ENCODE measurements around the gene ECD.

DNA sequence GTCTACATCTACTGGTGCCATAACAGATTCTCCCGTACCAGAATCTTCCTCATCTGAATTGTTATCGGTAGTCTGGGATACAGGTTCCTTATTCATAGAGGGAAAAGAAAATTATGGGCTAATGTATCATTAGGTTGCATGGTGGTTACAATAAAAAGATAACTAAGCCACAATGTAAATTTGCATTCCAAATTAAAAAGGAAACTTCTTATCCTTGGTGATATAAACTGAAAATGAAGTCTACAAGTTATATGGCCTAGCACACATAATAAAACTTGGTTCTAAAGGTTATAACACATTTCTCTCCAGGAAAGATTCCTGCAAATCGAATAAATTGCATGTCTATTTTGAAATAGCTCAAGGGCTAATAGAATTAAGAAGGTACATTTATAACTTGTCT, 33.1 kb downstream of the ECD start:
- TF ChIP-seq POLR2AphosphoS5 (IDR thresholded peaks at IDR 0.05; ENCODE audit: low read depth, low read length) (no peak), POLR2A (IDR thresholded peaks at IDR 0.05; ENCODE audit: low read depth, low read length) (no peak)

All from GM12892 (cell line).